K562 (cell line): ENCODE measurements around the gene CD55. TPM values are rescaled to one million over a fixed set of nuclear protein-coding genes. Genes with fewer than 3 reads are reported as not detected.

ENCODE experiments used
- ATAC-seq: fragments of 200-7000 bp; cut with Tn5 transposase; 3 replicates; pipeline ENCODE4 v1.9.1; 2020; ENCODE audit warnings: moderate library complexity
- BruUV-seq: library from RNA; stranded (reverse); fragments of 400-500 nt; replicated peaks from 2 replicates; lab custom pipeline; 2021; lab: Mats Ljungman, UMichigan
- CTCF ChIA-PET: fragments of 300-600 bp; formaldehyde crosslinking; extraction: SDS; loops from one replicate; lab custom pipeline; 2021; ENCODE audit warnings: low intra/inter-chr PET ratio; lab: Yijun Ruan, JAX
- POLR2A ChIA-PET: fragments of 300-600, 350-650 bp; sonication (Branson Sonifier 250); formaldehyde crosslinking; extraction: SDS; loops from one replicate; lab custom pipeline; 2021; ENCODE audit warnings: antibody characterized with exemption, inconsistent platforms; lab: Yijun Ruan, JAX
- DNase-seq, 4 experiments: peaks; one replicate each; pipeline versions ENCODE4 v3.0.0 to v3.0.0-alpha.2; 2011 to 2018; ENCODE audit warnings: low spot score in 3 of 4, mixed read lengths in 3 of 4; ENCODE audit errors: extremely low read depth in 1 of 4
- FAIRE-seq: peaks from 2 replicates; lab custom pipeline; 2011; peaks lifted over from hg19 to GRCh38; lab: Jason Lieb, UNC
- H2AFZ ChIP-seq: 2 replicates; pipeline ENCODE4 v1.6.0; 2011; ENCODE audit warnings: low read depth, low read length, control low read depth, inconsistent platforms
- H3K27ac ChIP-seq: fragments of 200-600 bp; 3 replicates; pipeline ENCODE4 v1.8.0; 2011; ENCODE audit warnings: low read depth, mild to moderate bottlenecking, control low read depth, inconsistent platforms, low read length, moderate library complexity, mixed read lengths; ENCODE audit errors: extremely low read depth
- H3K27me3 ChIP-seq, 2 experiments: fragments of 300-600 bp in 1 of 2; 2 replicates in 1 of 2; 3 replicates in 1 of 2; pipeline versions ENCODE4 v1.6.0 to v1.8.0; 2011; ENCODE audit warnings: inconsistent platforms in 2 of 2, low read length in 2 of 2, mild to moderate bottlenecking in 1 of 2, mixed read lengths in 1 of 2, moderate library complexity in 1 of 2; ENCODE audit not compliant: control insufficient read depth in 2 of 2, insufficient read depth in 2 of 2
- H3K36me3 ChIP-seq: fragments of 300-600 bp; 3 replicates; pipeline ENCODE4 v1.8.0; 2011; ENCODE audit warnings: mild to moderate bottlenecking, low read length, inconsistent platforms; ENCODE audit not compliant: control insufficient read depth, insufficient read depth
- H3K4me1 ChIP-seq, 2 experiments: fragments of 200-600 bp in 1 of 2; replicated peaks in 1 of 2; 2 replicates in 1 of 2; 3 replicates in 1 of 2; pipeline versions ENCODE4 v1.5.1 to v1.8.0; 2011; ENCODE audit warnings: inconsistent platforms in 2 of 2, low read length in 2 of 2, mild to moderate bottlenecking in 1 of 2, mixed read lengths in 1 of 2, moderate library complexity in 1 of 2; ENCODE audit not compliant: control insufficient read depth in 2 of 2, insufficient read depth in 2 of 2
- H3K4me2 ChIP-seq: 2 replicates; pipeline ENCODE4 v1.6.1; 2011; ENCODE audit warnings: low read length, control low read depth, inconsistent platforms, mixed read lengths; ENCODE audit not compliant: insufficient read depth
- H3K4me3 ChIP-seq: fragments of 200-600 bp; sonication (generic), shearing (Covaris generic); 2 replicates; pipeline ENCODE4 v1.5.1; 2016; ENCODE audit warnings: control low read depth, inconsistent platforms
- H3K79me2 ChIP-seq: fragments of 200-600 bp; 3 replicates; pipeline ENCODE4 v1.8.0; 2011; ENCODE audit warnings: low read length, inconsistent platforms; ENCODE audit not compliant: control insufficient read depth, insufficient read depth
- H3K9ac ChIP-seq, 2 experiments: 2 replicates each; pipeline versions ENCODE4 v1.6.0 to v1.6.1; 2011; ENCODE audit warnings: low read depth in 2 of 2, low read length in 2 of 2, control low read depth in 1 of 2, inconsistent platforms in 1 of 2, mild to moderate bottlenecking in 1 of 2, mixed read lengths in 1 of 2; ENCODE audit not compliant: insufficient read depth in 1 of 2
- H3K9me1 ChIP-seq: one replicate; pipeline ENCODE4 v1.6.0; 2011; ENCODE audit warnings: inconsistent platforms, mild to moderate bottlenecking, low read length, moderate library complexity; ENCODE audit not compliant: control insufficient read depth, insufficient read depth
- H3K9me3 ChIP-seq: replicated peaks from 2 replicates; pipeline ENCODE4 v1.5.1; 2011; ENCODE audit warnings: low read depth, low read length, inconsistent platforms; ENCODE audit not compliant: control insufficient read depth, insufficient read depth
- H4K20me1 ChIP-seq: replicated peaks from 2 replicates; pipeline ENCODE4 v1.6.1; 2011; ENCODE audit warnings: low read length, inconsistent platforms, mixed read lengths; ENCODE audit not compliant: control insufficient read depth, insufficient read depth
- BMI1 ChIP-seq: fragments of 150-350 bp; IDR thresholded peaks from 2 replicates; pipeline ENCODE4 v1.6.1; 2014; ENCODE audit warnings: low read length
- EHMT2 ChIP-seq: fragments of 450-650 bp; IDR thresholded peaks from 2 replicates; pipeline ENCODE4 v1.6.1; 2018; ENCODE audit warnings: antibody characterized with exemption
- ELF4 ChIP-seq: fragments of 450-650 bp; formaldehyde crosslinking; IDR thresholded peaks from 2 replicates; pipeline ENCODE4 v1.4.0; 2022; ENCODE audit warnings: missing genetic modification characterization
- GABPA ChIP-seq: fragments of 200-800 bp; sonication (Bioruptor generic); conservative IDR thresholded peaks from 2 replicates; pipeline ENCODE4 v1.6.1; 2016; ENCODE audit warnings: low read depth, missing genetic modification characterization, missing compliant biosample characterization
- HDAC1 ChIP-seq, 2 experiments: fragments of 450-650 bp; IDR thresholded peaks; 2 replicates each; pipeline ENCODE4 v1.6.1; 2016 to 2017; ENCODE audit warnings: inconsistent platforms in 1 of 2, mild to moderate bottlenecking in 1 of 2, moderate library complexity in 1 of 2
- HDGF ChIP-seq: fragments of 450-650 bp; IDR thresholded peaks from 2 replicates; pipeline ENCODE4 v1.6.1; 2016
- MEF2D ChIP-seq: conservative IDR thresholded peaks from 2 replicates; pipeline ENCODE4 v1.6.1; 2016; ENCODE audit warnings: low read depth, missing genetic modification characterization, missing compliant biosample characterization
- MXI1 ChIP-seq: IDR thresholded peaks from 2 replicates; pipeline ENCODE4 v1.6.1; 2011; ENCODE audit warnings: low read depth, mild to moderate bottlenecking, improper control_type of control experiment, low read length
- RFX5 ChIP-seq: IDR thresholded peaks from 2 replicates; pipeline ENCODE4 v1.6.1; 2011; ENCODE audit warnings: low read depth, mild to moderate bottlenecking, improper control_type of control experiment, low read length
- TRIM24 ChIP-seq, 2 experiments: fragments of 450-650 bp; IDR thresholded peaks; 2 replicates each; pipeline ENCODE4 v1.6.1; 2016
- WGBS: fragments of 100-300 bp; shearing (Covaris generic); methylation state at CpG from one replicate; pipeline ENCODE4 v1.1.6; 2016; ENCODE audit warnings: low coverage, mixed read lengths; ENCODE audit not compliant: insufficient coverage; ENCODE audit errors: missing lambda C conversion rate; 5-methylcytosine and 5-hydroxymethylcytosine counted together
- in situ Hi-C: fragments of 300-500 bp; cut with MboI; formaldehyde crosslinking; loops from 4 replicates; pipeline ENCODE4 v1.15.0; 2018; ENCODE audit warnings: inconsistent platforms, mixed read lengths
- intact Hi-C: fragments of 100-400 bp; cut with micrococcal nuclease; formaldehyde crosslinking; loops from 2 replicates; pipeline ENCODE4 v1.14.2; 2022
- polyA plus RNA-seq, 8 experiments: library from polyadenylated mRNA; depleted of rRNA in 4 of 8; stranded (reverse) in 5 of 8; unstranded in 3 of 8; fragments of >200 nt; fragmentation: Nextera tagmentation in 2 of 8; fragmentation: Illumina TruSeq in 1 of 8; extraction: Ambion mirVana in 2 of 8; extraction: Trizol in 1 of 8; gene quantifications; 2 replicates each; pipeline versions ENCODE4 v1.2.1 to v1.2.3, GENCODE V29; 2011 to 2014; ENCODE audit warnings: inconsistent platforms in 1 of 8, missing spikeins in 1 of 8
- total RNA-seq, 7 experiments: library from RNA; depleted of rRNA in 6 of 7; stranded (reverse); fragments of >200 nt in 6 of 7; fragmentation: Illumina TruSeq in 2 of 7; extraction: Trizol in 2 of 7; gene quantifications; 2 replicates each; pipeline versions ENCODE4 v1.2.1 to v1.2.3, GENCODE V29; 2011 to 2021; ENCODE audit warnings: low replicate concordance in 1 of 7
- TF ChIP-seq, protein P1 (sequence below): fragments of 450-650 bp; formaldehyde crosslinking; IDR thresholded peaks from 2 replicates; pipeline ENCODE4 v1.4.0; 2022; ENCODE audit warnings: missing genetic modification characterization
- TF ChIP-seq, protein P2 (sequence below), 2 experiments: fragments of 450-650 bp; IDR thresholded peaks; 2 replicates each; pipeline ENCODE4 v1.6.1; 2016
- TF ChIP-seq, protein P3 (sequence below): fragments of 250-450 bp; sonication (Bioruptor Pico); IDR thresholded peaks from 2 replicates; pipeline ENCODE4 v1.8.0; 2022; ENCODE audit warnings: inconsistent platforms
- TF ChIP-seq, protein P4 (sequence below): sonication (generic); formaldehyde crosslinking; IDR thresholded peaks from 2 replicates; pipeline ENCODE4 v1.4.0; 2020; ENCODE audit warnings: mild to moderate bottlenecking, missing genetic modification reagents

The CD55 gene
- total and polyA plus RNA-seq, 9 of the 15 experiments (the other 6 are each of a cell fraction or from before 2014, with no cell fraction given), result 17.7 to 150 (median 97.0) TPM

DNA sequence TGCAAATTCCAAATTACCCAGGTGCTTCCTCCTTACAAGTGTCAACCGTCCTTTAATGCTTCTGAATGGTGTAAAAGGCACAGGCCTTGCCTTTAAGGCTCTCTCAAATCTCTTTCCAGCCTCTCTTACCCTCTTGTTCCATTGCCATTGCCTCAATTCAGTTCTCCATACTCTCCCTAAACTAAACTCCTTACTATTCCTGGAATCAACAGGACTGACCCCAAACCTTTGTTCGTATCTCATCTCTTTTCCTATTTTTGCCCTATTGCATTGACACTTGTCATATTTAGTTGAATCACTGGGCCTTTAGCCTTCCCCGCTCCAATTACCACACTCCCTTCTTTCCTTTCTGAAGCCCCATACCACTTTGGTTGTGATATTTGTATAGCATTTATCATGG is 3.9 kb upstream of the CD55 start:
- FAIRE-seq (no peak), DNase-seq (peak in 1 of 4 experiments; percentile 26), ATAC-seq (no peak)
- Histone ChIP-seq H2AFZ (no peak overlapping the region), H3K9me1 (peaks cover 4% of the 10 kb centered on the region), H3K79me2 (peaks cover 11% of the 10 kb centered on the region), H4K20me1 (no peaks in the 10 kb centered on the region; the same call in 1 of the 2 replicates), H3K9ac (peak overlapping the region in 1 of 2 experiments; percentile 62; a peak in 1 of 4 replicates), H3K4me3 (no peak overlapping the region), H3K27ac (peak overlapping the region; percentile 66; the same call in 2 of the 3 replicates), H3K4me2 (peak overlapping the region; percentile 50; the same call in 1 of the 2 replicates), H3K27me3 (no peaks in the 10 kb centered on the region), H3K36me3 (no peaks in the 10 kb centered on the region; the same call in 1 of the 3 replicates), H3K9me3 (no peaks in the 10 kb centered on the region), H3K4me1 (peaks cover 33 to 42% of the 10 kb centered on the region in 2 experiments)
- POLR2A ChIA-PET, result no interaction called here
- TF ChIP-seq, protein P1, sequence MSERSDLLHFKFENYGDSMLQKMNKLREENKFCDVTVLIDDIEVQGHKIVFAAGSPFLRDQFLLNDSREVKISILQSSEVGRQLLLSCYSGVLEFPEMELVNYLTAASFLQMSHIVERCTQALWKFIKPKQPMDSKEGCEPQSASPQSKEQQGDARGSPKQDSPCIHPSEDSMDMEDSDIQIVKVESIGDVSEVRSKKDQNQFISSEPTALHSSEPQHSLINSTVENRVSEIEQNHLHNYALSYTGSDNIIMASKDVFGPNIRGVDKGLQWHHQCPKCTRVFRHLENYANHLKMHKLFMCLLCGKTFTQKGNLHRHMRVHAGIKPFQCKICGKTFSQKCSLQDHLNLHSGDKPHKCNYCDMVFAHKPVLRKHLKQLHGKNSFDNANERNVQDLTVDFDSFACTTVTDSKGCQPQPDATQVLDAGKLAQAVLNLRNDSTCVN, result peak; percentile 72; the same call in 1 of the 2 replicates
- no peak for TF ChIP-seq RFX5
- TF ChIP-seq, protein P2, sequence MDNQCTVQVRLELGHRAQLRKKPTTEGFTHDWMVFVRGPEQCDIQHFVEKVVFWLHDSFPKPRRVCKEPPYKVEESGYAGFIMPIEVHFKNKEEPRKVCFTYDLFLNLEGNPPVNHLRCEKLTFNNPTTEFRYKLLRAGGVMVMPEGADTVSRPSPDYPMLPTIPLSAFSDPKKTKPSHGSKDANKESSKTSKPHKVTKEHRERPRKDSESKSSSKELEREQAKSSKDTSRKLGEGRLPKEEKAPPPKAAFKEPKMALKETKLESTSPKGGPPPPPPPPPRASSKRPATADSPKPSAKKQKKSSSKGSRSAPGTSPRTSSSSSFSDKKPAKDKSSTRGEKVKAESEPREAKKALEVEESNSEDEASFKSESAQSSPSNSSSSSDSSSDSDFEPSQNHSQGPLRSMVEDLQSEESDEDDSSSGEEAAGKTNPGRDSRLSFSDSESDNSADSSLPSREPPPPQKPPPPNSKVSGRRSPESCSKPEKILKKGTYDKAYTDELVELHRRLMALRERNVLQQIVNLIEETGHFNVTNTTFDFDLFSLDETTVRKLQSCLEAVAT (IDR thresholded peaks at IDR 0.05), result peak; percentile 33 to 67; a peak in 2 of 4 replicates
- TF ChIP-seq, protein P3, sequence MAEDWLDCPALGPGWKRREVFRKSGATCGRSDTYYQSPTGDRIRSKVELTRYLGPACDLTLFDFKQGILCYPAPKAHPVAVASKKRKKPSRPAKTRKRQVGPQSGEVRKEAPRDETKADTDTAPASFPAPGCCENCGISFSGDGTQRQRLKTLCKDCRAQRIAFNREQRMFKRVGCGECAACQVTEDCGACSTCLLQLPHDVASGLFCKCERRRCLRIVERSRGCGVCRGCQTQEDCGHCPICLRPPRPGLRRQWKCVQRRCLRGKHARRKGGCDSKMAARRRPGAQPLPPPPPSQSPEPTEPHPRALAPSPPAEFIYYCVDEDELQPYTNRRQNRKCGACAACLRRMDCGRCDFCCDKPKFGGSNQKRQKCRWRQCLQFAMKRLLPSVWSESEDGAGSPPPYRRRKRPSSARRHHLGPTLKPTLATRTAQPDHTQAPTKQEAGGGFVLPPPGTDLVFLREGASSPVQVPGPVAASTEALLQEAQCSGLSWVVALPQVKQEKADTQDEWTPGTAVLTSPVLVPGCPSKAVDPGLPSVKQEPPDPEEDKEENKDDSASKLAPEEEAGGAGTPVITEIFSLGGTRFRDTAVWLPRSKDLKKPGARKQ (CRISPR knock-in tag), result no peak
- TF ChIP-seq MEF2D (tag), result no peak
- TF ChIP-seq HDGF, result peak; percentile 88
- no peak for TF ChIP-seq BMI1
- TF ChIP-seq TRIM24 (IDR thresholded peaks at IDR 0.05), result peak in 1 of 2 experiments; percentile 27; a peak in 1 of 4 replicates
- TF ChIP-seq EHMT2, result peak; percentile 77; the same call in 1 of the 2 replicates
- TF ChIP-seq HDAC1 (IDR thresholded peaks at IDR 0.05), result 0 out of 4 replicates have a peak, but pooled peaks of 1 of the 2 experiments have one; percentile 6
- TF ChIP-seq, protein P4, sequence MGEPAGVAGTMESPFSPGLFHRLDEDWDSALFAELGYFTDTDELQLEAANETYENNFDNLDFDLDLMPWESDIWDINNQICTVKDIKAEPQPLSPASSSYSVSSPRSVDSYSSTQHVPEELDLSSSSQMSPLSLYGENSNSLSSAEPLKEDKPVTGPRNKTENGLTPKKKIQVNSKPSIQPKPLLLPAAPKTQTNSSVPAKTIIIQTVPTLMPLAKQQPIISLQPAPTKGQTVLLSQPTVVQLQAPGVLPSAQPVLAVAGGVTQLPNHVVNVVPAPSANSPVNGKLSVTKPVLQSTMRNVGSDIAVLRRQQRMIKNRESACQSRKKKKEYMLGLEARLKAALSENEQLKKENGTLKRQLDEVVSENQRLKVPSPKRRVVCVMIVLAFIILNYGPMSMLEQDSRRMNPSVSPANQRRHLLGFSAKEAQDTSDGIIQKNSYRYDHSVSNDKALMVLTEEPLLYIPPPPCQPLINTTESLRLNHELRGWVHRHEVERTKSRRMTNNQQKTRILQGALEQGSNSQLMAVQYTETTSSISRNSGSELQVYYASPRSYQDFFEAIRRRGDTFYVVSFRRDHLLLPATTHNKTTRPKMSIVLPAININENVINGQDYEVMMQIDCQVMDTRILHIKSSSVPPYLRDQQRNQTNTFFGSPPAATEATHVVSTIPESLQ (CRISPR knock-in tag), result 0 out of 2 replicates have a peak, but pooled peaks have one; percentile 69
- 0 out of 2 replicates have a peak, but pooled peaks have one; percentile 0 for TF ChIP-seq GABPA (tag)
- no peak for TF ChIP-seq MXI1
- peak; percentile 73 for TF ChIP-seq ELF4 (CRISPR knock-in tag)
- WGBS, result 24% methylated on average over 3 of the region's 3 CpGs
- in situ Hi-C loops (no loop called here), intact Hi-C loops (no loop called here)
- CTCF ChIA-PET, result no interaction called here
- BruUV-seq, result no TSS peak
